Nephron progenitor cell (in vitro differentiated cells): ENCODE results near the gene POU6F2.

ENCODE experiments used
- DNase-seq: peaks from one replicate; pipeline ENCODE4 v3.0.0; 2021
- H3K27ac Mint-ChIP-seq: 2 replicates; pipeline ENCODE4 v1.8.0; 2021; ENCODE audit warnings: mild to moderate bottlenecking, moderate library complexity, mixed read lengths
- H3K27me3 Mint-ChIP-seq: 2 replicates; pipeline ENCODE4 v1.8.0; 2021; ENCODE audit warnings: mild to moderate bottlenecking, low read depth, mixed read lengths; ENCODE audit not compliant: poor library complexity
- H3K36me3 Mint-ChIP-seq: 2 replicates; pipeline ENCODE4 v1.8.0; 2021; ENCODE audit warnings: low read depth, mixed read lengths
- H3K4me1 Mint-ChIP-seq: 2 replicates; pipeline ENCODE4 v1.8.0; 2021; ENCODE audit warnings: mixed read lengths
- H3K4me3 Mint-ChIP-seq: 2 replicates; pipeline ENCODE4 v1.8.0; 2021; ENCODE audit warnings: mild to moderate bottlenecking, moderate library complexity, mixed read lengths
- H3K9me3 Mint-ChIP-seq: 2 replicates; pipeline ENCODE4 v1.8.0; 2021; ENCODE audit warnings: mild to moderate bottlenecking, moderate library complexity, mixed read lengths
- CTCF ChIP-seq: fragments of 200-600 bp; sonication (generic); IDR thresholded peaks from 2 replicates; pipeline ENCODE4 v1.5.0; 2021; ENCODE audit warnings: antibody characterized with exemption

The POU6F2 gene

DNA sequence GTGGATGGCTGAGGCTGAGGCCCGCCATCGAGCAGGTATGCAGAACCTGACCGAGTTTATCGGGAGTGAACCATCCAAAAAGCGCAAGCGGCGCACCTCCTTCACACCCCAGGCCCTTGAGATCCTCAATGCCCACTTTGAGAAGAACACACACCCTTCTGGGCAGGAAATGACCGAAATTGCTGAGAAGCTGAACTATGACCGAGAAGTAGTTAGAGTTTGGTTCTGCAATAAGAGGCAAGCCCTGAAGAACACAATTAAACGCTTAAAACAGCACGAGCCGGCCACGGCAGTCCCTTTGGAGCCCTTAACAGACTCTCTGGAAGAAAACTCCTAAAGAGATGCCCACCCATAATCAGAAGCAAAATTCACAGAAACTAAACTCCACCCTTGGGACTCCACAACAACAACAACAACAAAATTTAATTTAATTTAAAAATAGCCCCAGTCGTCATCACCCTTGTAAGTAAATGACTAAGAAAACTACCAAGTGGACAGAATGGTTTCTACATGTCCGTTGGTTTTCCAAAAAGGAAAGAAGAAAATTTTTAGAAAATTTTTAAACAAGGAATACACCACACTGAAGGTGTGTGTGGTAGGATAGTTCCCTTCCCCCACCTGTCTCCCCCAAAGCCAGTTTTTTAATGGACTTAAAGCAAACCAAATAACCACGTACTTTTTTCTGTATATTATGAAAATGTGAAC, 486.8 kb downstream of the POU6F2 start:
- peaks cover 58% of the 10 kb centered on the region for H3K4me1 Mint-ChIP-seq
- peaks cover 6% of the 10 kb centered on the region for H3K27me3 Mint-ChIP-seq
- H3K4me3 Mint-ChIP-seq: peak overlapping the region; percentile 47
- no peak overlapping the region for H3K27ac Mint-ChIP-seq
- no peaks in the 10 kb centered on the region for H3K36me3 Mint-ChIP-seq
- no peaks in the 10 kb centered on the region for H3K9me3 Mint-ChIP-seq
- no peak for TF ChIP-seq CTCF
- DNase-seq: no peak

DNA sequence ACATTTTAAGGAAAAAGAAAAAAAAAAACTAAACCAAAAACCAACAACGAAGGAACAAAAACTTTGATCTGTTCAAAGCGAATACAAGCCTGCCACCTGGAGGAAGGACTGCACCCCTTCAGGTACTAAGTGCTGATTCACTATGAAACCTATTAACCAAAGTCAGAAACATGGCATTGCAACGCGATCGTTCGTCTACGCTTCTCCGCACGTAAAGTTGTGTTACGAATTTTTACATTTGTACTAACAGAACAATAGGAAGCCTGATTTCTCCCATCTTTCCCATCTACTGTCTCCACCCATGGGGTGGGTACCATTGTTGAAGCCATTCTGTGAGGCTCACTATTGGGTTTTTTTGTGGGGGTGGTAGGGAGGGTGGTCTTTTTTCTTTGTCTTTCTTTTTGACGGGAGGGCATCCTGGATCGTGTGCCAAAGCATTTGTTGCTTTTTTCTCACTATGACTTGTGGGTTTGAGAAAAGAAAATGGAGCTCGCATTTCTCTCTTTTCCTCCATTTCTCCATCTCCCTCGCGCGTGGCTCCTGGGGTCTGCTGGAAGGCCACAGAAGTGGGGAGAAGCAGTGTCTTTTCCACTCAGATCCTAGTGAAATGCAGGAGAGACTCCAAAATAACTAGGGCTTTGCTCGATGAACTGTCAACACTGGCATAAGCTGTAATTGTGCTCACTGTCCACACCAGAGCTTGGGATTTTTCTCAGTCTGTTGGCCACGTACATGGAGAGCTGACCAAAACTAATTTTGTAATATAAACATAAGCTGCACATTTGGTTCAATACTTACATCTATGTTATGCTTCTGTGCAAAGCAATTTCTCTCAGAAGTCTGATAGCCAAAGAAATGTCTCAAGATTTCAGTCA, 487.6 kb downstream of the POU6F2 start:
- no peaks in the 10 kb centered on the region for H3K9me3 Mint-ChIP-seq
- no peak overlapping the region for H3K27ac Mint-ChIP-seq
- H3K4me3 Mint-ChIP-seq: peak overlapping the region; percentile 49
- H3K36me3 Mint-ChIP-seq: no peaks in the 10 kb centered on the region
- H3K4me1 Mint-ChIP-seq: peaks cover 50% of the 10 kb centered on the region
- TF ChIP-seq CTCF: peak; percentile 89
- DNase-seq: peak; percentile 55
- peaks cover 6% of the 10 kb centered on the region for H3K27me3 Mint-ChIP-seq

DNA sequence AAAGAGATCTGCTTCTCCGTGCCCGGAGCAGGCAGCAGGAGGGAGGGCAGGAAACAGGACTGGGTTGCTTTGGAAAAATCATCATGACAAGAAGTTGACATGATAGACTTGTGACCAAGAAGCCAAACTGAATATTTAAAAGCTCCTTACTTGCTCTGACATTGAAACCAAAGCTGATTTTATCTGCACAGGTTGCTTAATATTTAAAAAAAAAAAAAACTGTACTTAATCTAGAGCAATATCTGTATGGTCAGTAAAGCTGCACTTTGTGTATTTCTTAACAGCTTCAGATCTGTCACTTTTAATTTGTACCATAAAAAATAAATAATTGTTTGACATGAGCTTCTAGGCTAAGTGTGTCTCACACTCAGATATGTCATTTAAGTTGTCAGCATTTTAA, 490.6 kb downstream of the POU6F2 start:
- H3K36me3 Mint-ChIP-seq: no peaks in the 10 kb centered on the region
- H3K4me1 Mint-ChIP-seq: peaks cover 26% of the 10 kb centered on the region
- DNase-seq: no peak
- no peaks in the 10 kb centered on the region for H3K9me3 Mint-ChIP-seq
- H3K27me3 Mint-ChIP-seq: no peaks in the 10 kb centered on the region
- no peak overlapping the region for H3K27ac Mint-ChIP-seq
- no peak for TF ChIP-seq CTCF
- no peak overlapping the region for H3K4me3 Mint-ChIP-seq

GRCh38 chr7:39468808-39469374, 491.2 kb downstream of the POU6F2 start:
- Mint-ChIP-seq H3K4me1 (peaks cover 25% of the 10 kb centered on the region), H3K36me3 (no peaks in the 10 kb centered on the region), H3K27me3 (no peaks in the 10 kb centered on the region), H3K4me3 (no peak overlapping the region), H3K27ac (no peak overlapping the region), H3K9me3 (no peaks in the 10 kb centered on the region)
- DNase-seq: no peak
- no peak for TF ChIP-seq CTCF

DNA sequence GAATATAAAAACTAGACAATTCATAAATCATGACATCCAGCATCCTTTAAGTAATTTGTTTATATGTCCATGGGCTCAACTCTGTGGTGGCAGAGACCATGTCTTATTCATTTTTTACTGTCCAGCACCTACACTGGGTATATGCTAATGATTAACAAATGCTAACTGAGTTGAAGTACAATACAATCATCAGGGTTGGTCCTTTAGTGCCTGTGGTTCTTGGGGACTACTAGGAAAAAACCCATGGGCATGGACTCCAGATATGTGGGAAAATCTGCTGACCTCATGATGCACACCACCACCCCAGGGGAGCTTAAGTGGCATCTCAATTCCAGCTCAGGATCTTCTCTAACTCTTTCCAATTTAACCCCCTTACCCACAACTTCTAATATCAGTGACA, 503.2 kb downstream of the POU6F2 start:
- peaks cover 16% of the 10 kb centered on the region for H3K9me3 Mint-ChIP-seq
- H3K27ac Mint-ChIP-seq: no peak overlapping the region
- no peak overlapping the region for H3K4me3 Mint-ChIP-seq
- TF ChIP-seq CTCF: no peak
- peaks cover 7% of the 10 kb centered on the region for H3K27me3 Mint-ChIP-seq
- no peaks in the 10 kb centered on the region for H3K36me3 Mint-ChIP-seq
- H3K4me1 Mint-ChIP-seq: no peaks in the 10 kb centered on the region
- no peak for DNase-seq
